Islet of Langerhans (tissue), 1 donor: ENCODE results near the gene TSPOAP1.

Experiments used
- FAIRE-seq: peaks from one replicate; lab custom pipeline; 2011; peaks lifted over from hg19 to GRCh38; lab: Jason Lieb, UNC

Gene TSPOAP1

DNA sequence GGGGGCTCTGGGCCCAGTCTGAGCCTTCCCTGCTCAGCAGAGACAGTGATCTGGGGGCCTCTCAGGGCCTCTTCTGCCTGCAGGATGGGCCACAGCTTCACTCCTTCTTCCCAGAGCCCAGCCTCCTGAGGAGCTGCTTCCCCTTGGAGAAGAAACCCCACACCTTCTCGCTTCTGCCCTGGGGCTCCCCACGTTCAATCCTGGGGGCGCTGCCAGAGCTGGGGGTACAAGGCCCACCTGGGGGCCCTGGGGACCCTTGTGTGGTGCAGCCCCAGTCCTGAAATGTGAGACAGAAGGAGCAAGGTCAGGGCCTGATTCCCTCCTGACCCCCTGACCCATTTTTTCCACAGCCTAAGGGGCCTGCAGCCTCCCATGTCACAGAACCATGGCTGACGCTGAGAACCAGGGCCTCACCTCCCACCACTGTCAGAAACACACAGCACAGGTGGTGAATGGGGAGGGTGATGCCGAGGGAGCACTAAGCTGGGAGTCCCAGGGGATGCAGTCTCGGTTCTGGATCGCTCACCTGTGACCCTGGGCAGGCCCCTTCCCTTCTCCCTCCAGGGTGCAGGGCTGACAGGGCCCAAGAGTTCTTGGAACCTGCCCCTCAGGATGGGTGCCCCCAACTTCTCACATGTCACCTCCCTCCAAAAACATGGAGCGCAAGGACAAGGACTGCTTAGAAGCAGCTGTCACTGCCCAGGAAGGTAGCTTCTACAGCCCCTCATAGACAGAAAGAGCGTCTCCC is 26.2 kb downstream of the TSPOAP1 start:
- no peak for FAIRE-seq

DNA sequence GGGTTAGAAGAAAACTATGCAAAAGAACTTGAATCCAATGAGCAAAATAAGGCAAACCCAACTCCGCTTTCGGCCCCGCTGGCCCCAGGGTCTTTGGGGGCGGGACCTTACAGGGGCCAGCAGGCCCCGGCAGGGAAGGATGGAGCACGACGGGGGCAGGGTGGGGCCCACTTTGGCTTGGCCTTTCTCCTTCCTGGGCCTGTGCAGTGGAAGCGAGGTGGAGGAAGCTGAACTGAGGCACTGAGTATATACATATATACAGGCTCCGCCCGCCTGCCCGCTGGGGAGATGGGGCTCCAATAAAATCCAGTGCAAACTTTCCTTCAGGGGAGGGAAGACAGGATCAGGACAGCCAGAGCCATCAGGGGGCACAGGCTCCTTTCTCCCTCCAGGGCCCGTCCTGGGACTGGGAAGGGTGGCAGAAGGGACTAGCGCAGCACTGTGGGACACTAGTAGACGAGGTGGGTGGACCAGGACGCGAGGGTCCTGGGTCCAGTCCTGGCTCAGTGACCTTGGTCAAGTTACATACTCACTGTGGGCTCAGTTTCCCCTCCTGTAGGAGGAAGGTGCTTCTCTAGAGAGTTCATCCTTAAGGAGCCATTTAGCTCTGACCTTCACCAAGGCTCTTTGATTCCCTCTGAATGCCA is 27.0 kb downstream of the TSPOAP1 start:
- FAIRE-seq = no peak

DNA sequence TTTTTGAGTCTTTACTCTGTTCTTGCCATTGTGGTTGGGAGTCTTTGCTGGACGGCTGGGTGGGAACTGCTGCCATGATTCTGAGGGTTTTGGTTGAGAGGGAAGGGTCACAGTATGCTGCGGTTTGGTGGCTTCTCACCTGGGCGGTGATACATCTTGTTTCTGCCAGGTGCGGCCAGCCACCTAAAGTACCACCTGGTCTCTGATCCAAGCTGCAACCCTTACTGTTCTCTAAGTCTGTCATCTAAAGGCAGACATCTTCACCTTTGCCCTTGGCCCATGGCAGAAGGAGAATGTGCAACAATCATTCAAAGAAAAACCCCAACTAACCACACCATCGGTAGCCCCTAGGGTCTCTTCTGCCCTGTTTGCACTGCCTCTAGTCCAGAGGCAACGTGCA is 28.3 kb downstream of the TSPOAP1 start:
- no peak for FAIRE-seq

DNA sequence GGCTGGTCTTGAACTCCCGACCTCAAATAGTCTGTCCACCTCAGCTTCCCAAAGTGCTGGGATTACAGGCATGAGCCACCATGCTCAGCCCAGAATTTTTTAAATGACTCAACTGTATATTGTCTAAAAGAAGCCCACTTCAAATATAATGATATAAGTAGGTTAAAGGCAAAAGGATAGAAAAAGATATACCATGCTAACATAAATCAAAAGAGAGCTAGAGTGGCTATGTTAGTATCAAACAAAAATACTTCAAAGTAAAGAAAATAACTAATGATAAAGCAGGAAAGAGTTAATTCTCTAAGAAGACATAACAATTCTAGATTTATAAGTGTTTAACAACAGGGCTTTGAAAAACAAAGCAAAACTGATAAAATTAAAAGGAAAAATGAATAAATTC is 34.6 kb downstream of the TSPOAP1 start:
- FAIRE-seq = no peak

DNA sequence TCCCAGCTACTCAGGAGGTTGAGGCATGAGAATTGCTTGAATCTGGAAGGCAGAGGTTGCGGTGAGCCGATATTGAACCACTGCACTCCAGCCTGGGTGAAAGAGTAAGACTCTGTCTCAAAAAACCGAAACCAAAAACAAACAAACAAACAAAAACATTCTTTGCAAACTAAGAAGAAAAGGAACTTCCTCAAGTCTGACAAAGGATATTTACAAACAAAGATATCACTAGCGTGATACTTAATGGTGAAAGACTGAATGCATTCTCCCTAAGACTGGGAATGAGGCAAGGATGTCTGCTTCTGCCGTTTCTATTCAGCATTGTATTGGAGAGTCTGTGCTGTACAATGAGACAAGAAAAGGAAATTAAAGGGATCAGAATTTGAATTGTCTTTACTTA is 37.3 kb downstream of the TSPOAP1 start:
- no peak for FAIRE-seq

DNA sequence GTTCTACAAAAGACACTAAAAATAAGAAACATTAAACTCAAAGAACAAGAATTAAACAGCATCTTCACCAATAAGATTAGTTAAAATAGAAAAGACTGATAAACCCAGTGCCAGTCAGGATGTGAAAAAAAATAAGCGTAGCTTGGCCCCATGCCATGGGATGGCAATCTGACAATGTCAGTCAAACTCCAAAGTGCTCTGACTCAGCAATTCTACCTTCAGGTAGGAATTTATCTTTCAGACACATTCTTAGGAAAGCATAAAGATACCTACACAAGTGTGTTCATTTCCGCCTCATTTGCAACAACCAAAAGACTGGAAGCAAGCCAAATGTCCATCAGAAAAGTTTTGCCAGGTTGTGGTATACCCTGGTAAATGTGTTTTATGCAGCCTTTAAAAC is 38.7 kb downstream of the TSPOAP1 start:
- no peak for FAIRE-seq

DNA sequence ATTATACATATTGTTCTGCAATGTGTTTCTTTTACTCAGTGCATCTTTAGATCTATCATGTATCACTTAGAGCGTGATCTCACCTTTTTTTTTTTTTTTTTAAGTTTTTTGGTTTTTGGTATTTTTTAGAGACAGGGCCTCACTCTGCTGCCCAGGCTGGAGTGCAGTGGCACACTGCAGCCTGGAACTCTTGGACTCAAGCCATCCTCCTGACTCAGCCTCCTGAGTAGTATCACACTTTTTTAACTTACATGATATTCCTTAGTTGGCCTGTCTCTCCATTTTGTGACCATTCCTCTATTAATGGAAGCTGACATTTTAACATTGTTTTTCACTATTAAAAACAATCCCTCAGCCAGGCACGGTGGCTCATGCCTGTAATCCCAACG is 43.2 kb downstream of the TSPOAP1 start:
- no peak for FAIRE-seq

DNA sequence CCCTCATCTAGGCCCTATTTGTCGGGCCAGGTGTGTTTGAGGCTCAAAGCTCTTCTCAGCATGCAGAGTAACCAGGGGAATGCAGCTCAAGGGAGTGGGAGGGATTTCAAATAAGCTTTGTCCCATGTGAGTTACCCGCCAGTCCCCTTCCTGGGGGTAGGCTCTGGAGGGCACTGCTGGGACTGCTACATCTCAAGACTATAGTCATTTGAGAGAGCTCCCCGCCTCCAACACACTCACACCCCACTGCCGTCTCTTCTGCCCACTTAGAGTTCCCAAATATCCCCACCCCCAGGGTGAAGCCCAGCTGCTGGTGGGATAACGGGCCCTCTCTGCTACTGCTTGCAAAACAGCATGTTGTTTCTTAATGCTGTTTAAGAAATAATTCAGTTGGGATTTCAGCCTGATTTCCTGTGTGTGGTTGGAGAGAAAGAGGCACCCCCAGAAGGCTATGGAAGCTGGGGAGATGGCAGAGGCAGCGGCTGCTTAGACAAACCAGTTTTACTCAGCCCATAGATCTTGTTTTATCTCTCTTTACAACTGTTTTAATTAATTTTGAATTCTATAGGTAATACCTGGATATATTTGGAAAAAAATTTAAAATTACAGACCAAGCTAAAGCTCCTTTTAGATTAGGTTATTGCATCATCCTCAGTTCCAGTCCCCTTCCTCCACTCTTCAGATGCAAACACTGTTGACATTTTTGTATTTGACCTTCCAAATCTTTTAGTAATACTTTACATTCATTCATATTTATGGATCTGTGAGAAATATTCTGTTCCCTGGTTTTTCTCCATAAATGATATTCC is 43.8 kb downstream of the TSPOAP1 start:
- FAIRE-seq = no peak

DNA sequence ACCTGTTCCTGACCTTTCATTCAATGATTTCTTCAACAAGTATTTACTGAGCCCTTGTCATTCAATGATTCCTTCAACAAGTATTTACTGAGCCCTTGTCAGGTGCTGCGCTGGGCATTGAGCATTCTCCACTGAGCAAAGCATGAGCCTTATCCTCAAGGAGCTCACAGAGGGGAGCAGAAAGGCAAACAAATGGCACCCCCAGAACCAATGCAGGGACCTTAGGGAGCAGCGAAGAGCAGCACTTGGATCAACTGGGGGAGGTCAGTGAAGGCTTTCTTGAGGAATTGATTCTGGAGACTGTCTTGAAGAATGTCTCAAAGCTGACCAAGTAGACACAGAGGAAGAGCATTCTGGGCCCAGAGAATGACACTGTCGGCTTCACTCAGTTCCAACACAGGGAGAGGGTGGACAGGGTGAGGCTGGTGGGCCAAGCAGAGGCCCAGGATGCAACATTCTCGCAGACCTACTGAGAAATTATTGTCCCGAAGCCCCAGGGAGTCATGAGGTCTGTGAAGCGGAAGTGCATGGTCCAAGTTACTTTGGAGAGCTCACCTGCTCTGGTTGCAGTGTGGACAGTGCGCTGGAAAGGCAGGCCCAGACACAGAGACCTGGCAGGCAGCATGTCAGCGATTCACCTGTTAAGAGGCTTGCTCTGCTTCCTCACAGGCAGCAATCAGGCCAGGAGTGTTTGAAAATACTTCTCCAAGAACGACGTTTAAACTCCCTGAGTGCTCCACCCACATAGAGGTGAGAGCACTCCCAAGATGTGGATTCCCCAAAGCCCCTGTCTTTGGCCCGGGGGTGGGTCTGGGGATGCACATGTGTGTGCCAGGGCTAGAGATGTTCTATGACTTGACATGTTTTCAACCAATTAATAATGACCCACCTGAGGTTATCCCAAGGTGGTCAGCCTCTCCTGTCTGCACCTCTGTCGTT is 44.7 kb downstream of the TSPOAP1 start:
- no peak for FAIRE-seq

DNA sequence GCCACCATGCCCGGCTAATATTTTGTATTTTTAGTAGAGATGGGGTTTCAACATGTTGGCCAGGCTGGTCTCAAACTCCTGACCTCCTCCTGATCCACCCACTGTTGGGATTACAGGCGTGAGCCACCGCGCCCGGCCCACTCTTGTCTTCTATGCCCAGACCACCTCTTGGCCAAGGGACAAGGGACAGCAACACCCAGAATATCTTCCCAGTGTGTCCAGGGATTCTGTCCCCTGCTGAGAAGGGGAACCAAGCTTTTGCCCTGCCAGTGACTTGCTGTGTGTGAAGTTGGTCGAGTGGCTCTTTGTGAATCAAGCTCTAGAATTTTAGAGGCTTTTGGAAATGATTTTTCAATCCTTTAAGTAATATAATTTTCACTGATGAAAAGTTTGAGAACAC is 46.2 kb downstream of the TSPOAP1 start:
- no peak for FAIRE-seq

DNA sequence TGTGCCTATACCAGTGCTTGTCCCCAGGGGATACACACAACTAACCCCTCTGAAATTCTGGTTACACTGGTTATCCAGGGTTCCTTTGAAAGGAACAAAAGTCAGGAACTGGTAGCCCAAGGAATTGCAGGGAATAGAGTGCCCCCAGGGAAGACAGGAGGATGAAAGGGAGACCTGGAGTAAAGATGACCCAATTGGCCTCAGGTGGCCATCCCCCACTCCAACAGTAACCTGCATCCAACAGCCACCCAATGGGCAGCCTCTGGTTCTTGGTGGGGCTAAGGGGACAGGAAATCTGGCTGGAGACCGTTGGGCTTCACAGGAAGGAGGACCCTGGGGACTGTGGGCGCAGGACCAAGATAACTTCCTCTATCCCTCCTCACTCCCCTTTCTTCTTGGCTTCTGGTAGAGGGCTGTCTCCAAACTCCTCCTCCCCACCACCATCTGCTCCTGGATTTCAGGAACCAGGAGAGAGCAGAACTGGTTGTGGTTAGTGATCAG is 47.0 kb downstream of the TSPOAP1 start:
- FAIRE-seq = no peak

DNA sequence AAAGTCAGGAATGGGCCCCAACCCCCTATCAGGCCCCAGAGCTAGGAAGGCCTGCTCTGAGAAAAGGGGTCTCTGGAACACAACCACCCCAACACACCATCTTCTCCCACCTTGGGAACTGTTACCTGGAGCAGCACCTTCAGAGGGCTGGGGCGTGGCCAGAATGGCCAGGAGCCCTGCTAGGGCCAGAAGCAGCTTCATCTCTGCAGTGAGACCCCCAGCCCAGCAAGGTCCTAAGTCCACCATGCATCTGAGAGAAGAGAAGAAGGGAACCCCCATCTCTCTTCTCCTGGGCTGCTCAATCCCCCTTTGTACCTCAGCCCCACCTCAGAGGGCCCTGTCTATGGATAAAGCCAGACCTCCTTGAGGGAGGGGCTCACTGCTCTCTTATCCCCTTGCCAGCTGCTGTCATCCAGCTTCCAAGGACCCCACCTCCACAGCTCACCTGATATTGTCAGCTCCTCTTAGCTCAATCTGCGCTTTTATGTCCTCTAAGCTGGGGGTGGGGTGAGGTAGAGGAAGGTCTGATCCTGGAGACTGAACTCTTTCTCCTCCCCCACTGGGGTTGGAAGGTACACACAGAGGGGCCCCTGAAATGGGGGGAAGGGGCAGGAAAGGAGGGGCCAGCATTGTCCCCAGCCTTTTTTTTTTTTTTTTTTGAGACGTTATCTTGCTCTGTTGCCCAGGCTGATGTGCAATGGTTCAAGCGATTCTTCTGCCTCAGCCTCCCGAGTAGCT is 47.9 kb downstream of the TSPOAP1 start, which contains the start of gene MPO:
MPO (minus strand) TSS at position 456 of the 738 bp plus-strand sequence; CDS start at position 279, 177 bp downstream.
- no peak for FAIRE-seq

DNA sequence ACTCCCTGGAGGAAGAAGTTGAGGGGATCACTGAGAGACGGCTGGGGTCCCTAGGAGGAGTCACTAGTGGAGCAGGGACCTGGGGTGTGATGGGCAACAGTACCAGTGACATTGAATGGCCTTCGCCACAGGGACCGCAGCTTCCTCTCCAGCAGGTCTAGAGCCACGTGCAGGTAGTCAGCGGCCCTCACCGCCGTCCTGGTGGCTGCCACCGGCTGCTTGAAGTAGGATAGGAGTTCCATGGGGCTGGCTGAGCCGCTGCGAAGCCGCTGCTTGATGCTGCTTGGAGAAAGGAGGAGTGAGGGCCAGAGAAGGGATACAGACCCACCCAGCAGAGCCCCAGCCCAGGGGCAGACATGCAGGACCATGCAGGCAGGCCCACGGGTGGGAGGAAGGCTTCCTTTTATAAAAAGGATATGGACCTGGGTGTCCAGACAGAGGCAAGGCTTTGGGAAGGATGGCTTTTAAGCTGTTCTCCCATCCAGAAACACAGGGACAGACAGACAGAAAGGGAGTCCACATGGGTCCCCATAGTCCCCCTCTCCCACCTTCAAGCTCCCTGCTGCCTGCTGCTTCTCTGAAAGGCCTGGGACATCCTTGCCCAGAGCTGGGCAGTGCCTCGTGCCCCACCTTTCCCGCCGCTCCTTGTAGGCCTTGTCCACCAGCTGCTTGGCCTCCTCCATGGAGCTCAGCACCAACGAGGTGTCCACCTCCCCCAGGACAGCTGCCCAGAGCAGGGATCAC is 48.7 kb downstream of the TSPOAP1 start:
- FAIRE-seq = no peak

DNA sequence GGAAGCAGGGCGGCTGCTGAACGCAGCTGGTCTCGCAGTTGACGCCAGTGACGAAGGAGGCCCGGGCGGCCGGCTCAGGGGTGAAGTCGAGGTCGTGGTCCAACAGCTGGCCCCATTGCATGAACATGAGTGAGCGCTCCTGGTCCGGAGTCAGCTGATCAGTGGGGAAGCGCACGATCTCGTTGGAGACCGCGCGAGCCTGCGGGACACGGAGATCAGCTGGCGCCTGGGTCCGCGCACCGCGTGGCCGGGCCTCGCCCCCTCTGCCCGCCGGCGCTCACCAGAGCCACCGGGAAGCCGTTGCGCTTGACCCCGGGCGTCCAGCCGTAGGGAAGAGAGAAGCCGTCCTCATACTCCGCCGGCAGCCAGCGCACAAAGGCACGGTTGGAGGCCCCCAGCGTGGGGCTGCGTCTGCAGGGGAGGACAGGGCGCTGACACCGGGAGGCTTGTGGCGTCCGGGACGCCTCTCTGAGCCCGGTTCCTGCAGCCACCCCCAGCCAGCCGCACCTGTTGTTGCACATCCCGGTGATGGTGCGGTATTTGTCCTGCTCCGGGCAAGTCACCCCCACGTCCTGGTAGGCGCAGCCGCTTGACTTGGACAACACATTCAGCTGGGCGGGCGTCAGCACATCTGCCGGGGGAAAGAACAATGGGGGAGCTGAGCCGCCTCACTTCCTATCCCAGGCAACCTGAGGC is 49.4 kb downstream of the TSPOAP1 start:
- no peak for FAIRE-seq

DNA sequence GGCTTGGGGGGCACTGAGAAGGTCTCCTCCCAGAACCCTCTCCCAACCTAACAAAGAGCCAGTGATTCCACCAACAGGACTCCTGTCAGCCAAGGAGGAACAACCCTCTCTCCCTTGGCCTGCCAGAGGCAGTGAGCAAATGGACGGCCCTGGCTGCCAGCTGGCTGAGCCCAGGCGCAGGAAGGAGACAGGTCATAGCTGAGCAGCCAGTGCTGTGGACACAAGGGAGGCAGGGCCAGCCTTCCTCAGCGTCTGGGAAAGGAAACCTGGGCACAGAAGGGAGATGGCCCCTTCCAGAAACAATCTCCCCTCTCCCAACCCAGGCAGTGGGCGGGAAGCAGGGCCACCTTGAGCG is 50.0 kb downstream of the TSPOAP1 start:
- no peak for FAIRE-seq

DNA sequence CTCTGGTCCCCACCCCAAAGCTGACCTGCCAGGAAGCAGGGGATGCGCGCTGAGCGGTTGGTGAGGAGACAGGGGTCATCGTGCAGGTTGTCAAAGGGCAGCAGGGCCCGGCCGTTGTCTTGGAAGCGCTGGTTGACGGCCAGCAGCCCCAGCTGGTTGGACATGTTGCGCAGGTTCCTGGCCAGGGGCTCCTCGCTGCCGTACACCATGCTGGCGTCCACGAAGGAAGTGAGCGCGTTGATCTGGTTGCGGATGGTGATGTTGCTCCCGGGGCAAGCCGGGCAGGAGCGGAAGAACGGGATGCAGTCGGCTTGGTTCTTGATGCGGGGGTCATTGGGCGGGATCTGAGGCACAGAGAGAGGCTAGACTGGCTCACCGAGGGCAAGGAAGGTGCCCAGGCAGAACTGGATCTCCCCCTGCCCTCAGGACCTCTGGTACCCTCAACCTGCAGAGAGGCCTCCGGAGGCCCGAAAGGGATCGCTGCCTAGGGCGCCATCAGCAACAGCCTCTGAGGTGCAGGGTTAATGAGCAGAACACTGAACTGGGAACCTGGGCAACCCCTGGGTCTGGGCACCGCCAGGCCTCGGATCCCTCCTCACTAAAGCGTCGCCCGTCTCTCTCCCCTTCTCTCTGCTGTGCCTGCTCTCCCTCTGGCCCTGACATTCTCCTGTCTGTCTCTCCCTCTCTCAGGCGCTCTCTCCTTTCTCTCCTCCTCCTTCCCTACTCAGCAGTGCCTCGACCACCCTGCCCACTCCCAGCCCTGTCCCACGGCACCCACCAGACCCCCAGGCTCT is 50.6 kb downstream of the TSPOAP1 start:
- FAIRE-seq = no peak

DNA sequence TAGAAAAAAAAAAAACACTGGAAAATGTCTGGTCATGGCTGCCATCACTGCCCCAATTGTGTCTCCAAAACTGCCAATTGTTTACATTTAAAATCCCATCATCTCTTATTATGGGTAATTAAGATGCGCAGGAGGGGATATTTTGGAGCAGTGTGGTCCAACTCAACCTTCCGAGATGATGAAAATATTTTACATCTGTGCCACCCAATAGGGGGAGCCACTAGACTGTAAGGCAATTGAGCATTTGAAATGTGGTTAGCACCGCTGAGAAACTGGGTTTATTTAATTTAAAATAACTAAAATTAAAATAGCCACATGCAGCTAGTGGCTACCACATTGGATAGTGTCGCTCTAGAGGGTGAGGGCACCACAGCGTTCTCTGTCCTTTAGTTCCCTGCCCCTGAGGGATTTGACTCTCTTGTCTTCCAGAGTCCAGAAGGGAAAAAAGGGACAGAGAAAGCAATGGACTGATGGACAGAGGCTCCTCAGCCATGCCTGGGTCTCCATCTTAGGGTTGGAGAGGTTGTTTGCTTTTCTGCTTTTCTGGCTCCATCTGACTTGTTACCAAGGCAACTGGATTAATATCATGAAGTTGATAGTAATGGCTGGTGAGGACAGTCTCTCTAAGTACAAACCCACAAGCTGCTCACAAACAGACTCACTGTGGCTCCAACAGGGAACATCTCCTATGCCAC is 51.3 kb downstream of the TSPOAP1 start:
- no peak for FAIRE-seq

DNA sequence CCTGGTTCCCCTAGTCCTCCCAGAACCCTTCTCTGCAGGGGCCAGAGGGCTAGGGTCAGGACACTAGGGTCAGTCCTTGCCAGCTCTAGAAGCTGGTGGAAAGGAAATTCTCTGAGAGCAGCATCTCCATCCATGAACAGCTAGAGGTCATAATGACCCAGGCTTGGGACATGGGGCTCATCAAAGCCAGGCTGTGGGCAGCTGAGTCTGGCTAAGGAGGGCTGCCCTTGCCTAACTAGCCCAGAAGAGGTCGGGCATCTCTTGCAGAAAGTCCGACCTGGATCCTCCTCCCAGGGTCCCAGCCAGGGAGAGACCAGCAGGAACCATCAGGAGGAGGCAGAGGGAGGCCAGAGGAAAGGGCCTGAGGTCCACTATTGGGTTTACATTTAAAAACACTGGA is 52.2 kb downstream of the TSPOAP1 start:
- FAIRE-seq = no peak
